SK-N-SH treated with all-trans-retinoic acid at 6 μM for 48 hours (cell line): ENCODE results near the gene SOX8.

Source experiments
- ATAC-seq: fragments of 200-7000 bp; cut with Tn5 transposase; 3 replicates; pipeline ENCODE4 v1.9.1; 2020; ENCODE audit warnings: mild to moderate bottlenecking, moderate library complexity
- BACH2 ChIP-seq: fragments of 250-450 bp; sonication (Bioruptor Pico); IDR thresholded peaks from 2 replicates; pipeline ENCODE4 v1.9.0; 2021; ENCODE audit warnings: mild to moderate bottlenecking, borderline replicate concordance
- CSDC2 ChIP-seq: fragments of 250-450 bp; sonication (Bioruptor Pico); IDR thresholded peaks from 2 replicates; pipeline ENCODE4 v1.5.0; 2020; ENCODE audit warnings: mild to moderate bottlenecking, moderate library complexity
- GLIS3 ChIP-seq: fragments of 250-450 bp; sonication (Bioruptor Pico); IDR thresholded peaks from 2 replicates; pipeline ENCODE4 v1.5.0; 2020; ENCODE audit warnings: mild to moderate bottlenecking, moderate library complexity
- ISL1 ChIP-seq: fragments of 250-450 bp; sonication (Bioruptor Pico); IDR thresholded peaks from 2 replicates; pipeline ENCODE4 v2.1.2; 2022; ENCODE audit warnings: mild to moderate bottlenecking, moderate library complexity
- OSR1 ChIP-seq: fragments of 250-450 bp; sonication (Bioruptor Pico); IDR thresholded peaks from 2 replicates; pipeline ENCODE4 v1.8.0; 2022; ENCODE audit warnings: moderate library complexity, mild to moderate bottlenecking, inconsistent platforms
- PPARA ChIP-seq: fragments of 250-450 bp; sonication (Bioruptor Pico); IDR thresholded peaks from 2 replicates; pipeline ENCODE4 v1.5.0; 2020; ENCODE audit warnings: mild to moderate bottlenecking, borderline replicate concordance
- RARB ChIP-seq: fragments of 250-450 bp; sonication (Bioruptor Pico); IDR thresholded peaks from 2 replicates; pipeline ENCODE4 v1.8.0; 2021; ENCODE audit warnings: mild to moderate bottlenecking, moderate library complexity
- SNAI2 ChIP-seq: fragments of 250-450 bp; sonication (Bioruptor Pico); IDR thresholded peaks from 2 replicates; pipeline ENCODE4 v1.5.0; 2020; ENCODE audit warnings: mild to moderate bottlenecking, moderate library complexity
- TCF4 ChIP-seq: fragments of 250-450 bp; sonication (Bioruptor Pico); IDR thresholded peaks from 2 replicates; pipeline ENCODE4 v1.8.0; 2021; ENCODE audit warnings: mild to moderate bottlenecking, moderate library complexity, borderline replicate concordance
- TOX ChIP-seq: fragments of 250-450 bp; sonication (Bioruptor Pico); IDR thresholded peaks from 2 replicates; pipeline ENCODE4 v1.8.0; 2021; ENCODE audit warnings: mild to moderate bottlenecking, moderate library complexity, borderline replicate concordance
- ZFP30 ChIP-seq: fragments of 450-650 bp; formaldehyde crosslinking; IDR thresholded peaks from 2 replicates; pipeline ENCODE4 v1.5.0; 2022; ENCODE audit warnings: mild to moderate bottlenecking, moderate library complexity
- ZNF565 ChIP-seq: fragments of 450-650 bp; formaldehyde crosslinking; conservative IDR thresholded peaks from 2 replicates; pipeline ENCODE4 v1.5.0; 2020; ENCODE audit warnings: low read depth, mild to moderate bottlenecking, moderate library complexity
- ZNF70 ChIP-seq: fragments of 450-650 bp; formaldehyde crosslinking; IDR thresholded peaks from 2 replicates; pipeline ENCODE4 v1.5.0; 2020; ENCODE audit warnings: mild to moderate bottlenecking, moderate library complexity
- ZNF8 ChIP-seq: fragments of 450-650 bp; formaldehyde crosslinking; IDR thresholded peaks from 2 replicates; pipeline ENCODE4 v1.5.0; 2020; ENCODE audit warnings: mild to moderate bottlenecking, moderate library complexity
- TF ChIP-seq, protein P1 (sequence below): fragments of 250-450 bp; sonication (Bioruptor Pico); IDR thresholded peaks from 2 replicates; pipeline ENCODE4 v1.5.0; 2020; ENCODE audit warnings: mild to moderate bottlenecking, moderate library complexity
- TF ChIP-seq, protein P2 (sequence below): fragments of 250-450 bp; sonication (Bioruptor Pico); IDR thresholded peaks from 2 replicates; pipeline ENCODE4 v1.5.1; 2020; ENCODE audit warnings: low read depth, mild to moderate bottlenecking, moderate library complexity
- TF ChIP-seq, protein P3 (sequence below): fragments of 250-450 bp; sonication (Bioruptor Pico); IDR thresholded peaks from 2 replicates; pipeline ENCODE4 v1.8.0; 2020; ENCODE audit warnings: mild to moderate bottlenecking, moderate library complexity, borderline replicate concordance
- TF ChIP-seq, protein P4 (sequence below): fragments of 250-450 bp; sonication (Bioruptor Pico); IDR thresholded peaks from 2 replicates; pipeline ENCODE4 v1.8.0; 2021; ENCODE audit warnings: low read depth, mild to moderate bottlenecking, moderate library complexity, borderline replicate concordance
- TF ChIP-seq, protein P5 (sequence below): fragments of 250-450 bp; sonication (Bioruptor Pico); IDR thresholded peaks from 2 replicates; pipeline ENCODE4 v1.5.1; 2021; ENCODE audit warnings: mild to moderate bottlenecking, moderate library complexity

Gene SOX8

DNA sequence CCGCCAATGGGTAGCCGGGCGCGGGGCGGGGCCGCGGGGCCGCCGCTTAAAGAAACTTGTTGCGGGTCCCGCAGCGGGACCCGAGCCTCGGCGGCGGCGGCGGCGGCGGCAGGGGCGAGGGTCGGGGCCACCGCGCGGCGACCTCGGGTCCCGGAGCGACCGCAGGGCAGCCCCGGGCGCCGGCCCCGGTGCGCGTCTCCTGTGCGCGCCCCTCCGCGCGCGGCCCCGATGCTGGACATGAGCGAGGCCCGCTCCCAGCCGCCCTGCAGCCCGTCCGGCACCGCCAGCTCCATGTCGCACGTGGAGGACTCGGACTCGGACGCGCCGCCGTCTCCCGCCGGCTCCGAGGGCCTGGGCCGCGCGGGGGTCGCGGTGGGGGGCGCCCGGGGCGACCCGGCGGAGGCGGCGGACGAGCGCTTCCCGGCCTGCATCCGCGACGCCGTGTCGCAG lies at the start of gene SOX8:
TSS of gene SOX8 (plus strand) at position 76 of the 450 bp plus-strand sequence. CDS start at position 229, 153 bp downstream.
- no peak for ATAC-seq
- TF ChIP-seq PPARA (CRISPR knock-in tag) (no peak), ISL1 (no peak)
- TF ChIP-seq, all 23 proteins: peak for 0

DNA sequence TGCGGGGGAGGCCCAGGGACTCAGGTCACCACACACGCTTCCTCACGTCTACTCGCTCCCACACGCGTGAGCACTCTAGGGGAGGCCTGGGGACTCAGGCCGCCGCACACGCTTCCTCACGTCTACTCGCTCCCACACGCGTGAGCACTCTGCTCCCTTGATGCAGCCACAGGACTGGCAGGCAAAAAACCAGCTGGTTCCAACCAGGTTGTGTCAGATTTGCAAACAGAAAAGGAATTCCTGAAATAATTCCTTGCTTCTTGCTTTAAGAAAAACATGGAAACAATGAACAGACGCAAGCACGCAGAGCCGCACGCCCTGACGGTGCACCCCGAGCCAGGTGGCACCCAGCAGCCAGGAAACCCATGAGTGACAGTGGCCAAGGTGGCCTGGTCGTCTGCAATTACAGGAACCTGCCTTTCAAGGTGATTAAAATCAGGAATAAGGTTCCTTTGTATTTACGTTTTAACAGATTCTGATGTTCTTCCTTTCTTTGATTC lies 48.7 kb upstream of the SOX8 start:
- TF ChIP-seq, protein P1, sequence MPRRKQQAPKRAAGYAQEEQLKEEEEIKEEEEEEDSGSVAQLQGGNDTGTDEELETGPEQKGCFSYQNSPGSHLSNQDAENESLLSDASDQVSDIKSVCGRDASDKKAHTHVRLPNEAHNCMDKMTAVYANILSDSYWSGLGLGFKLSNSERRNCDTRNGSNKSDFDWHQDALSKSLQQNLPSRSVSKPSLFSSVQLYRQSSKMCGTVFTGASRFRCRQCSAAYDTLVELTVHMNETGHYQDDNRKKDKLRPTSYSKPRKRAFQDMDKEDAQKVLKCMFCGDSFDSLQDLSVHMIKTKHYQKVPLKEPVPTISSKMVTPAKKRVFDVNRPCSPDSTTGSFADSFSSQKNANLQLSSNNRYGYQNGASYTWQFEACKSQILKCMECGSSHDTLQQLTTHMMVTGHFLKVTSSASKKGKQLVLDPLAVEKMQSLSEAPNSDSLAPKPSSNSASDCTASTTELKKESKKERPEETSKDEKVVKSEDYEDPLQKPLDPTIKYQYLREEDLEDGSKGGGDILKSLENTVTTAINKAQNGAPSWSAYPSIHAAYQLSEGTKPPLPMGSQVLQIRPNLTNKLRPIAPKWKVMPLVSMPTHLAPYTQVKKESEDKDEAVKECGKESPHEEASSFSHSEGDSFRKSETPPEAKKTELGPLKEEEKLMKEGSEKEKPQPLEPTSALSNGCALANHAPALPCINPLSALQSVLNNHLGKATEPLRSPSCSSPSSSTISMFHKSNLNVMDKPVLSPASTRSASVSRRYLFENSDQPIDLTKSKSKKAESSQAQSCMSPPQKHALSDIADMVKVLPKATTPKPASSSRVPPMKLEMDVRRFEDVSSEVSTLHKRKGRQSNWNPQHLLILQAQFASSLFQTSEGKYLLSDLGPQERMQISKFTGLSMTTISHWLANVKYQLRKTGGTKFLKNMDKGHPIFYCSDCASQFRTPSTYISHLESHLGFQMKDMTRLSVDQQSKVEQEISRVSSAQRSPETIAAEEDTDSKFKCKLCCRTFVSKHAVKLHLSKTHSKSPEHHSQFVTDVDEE (CRISPR knock-in tag), result no peak
- no peak for TF ChIP-seq PPARA (CRISPR knock-in tag)
- TF ChIP-seq RARB, result no peak
- TF ChIP-seq, protein P2, sequence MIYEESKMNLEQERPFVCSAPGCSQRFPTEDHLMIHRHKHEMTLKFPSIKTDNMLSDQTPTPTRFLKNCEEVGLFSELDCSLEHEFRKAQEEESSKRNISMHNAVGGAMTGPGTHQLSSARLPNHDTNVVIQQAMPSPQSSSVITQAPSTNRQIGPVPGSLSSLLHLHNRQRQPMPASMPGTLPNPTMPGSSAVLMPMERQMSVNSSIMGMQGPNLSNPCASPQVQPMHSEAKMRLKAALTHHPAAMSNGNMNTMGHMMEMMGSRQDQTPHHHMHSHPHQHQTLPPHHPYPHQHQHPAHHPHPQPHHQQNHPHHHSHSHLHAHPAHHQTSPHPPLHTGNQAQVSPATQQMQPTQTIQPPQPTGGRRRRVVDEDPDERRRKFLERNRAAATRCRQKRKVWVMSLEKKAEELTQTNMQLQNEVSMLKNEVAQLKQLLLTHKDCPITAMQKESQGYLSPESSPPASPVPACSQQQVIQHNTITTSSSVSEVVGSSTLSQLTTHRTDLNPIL, result no peak
- no peak for TF ChIP-seq ZFP30 (CRISPR knock-in tag)
- TF ChIP-seq ZNF565 (CRISPR knock-in tag), result no peak
- no peak for TF ChIP-seq ZNF70 (CRISPR knock-in tag)
- TF ChIP-seq BACH2 (CRISPR knock-in tag), result no peak
- TF ChIP-seq, protein P3, sequence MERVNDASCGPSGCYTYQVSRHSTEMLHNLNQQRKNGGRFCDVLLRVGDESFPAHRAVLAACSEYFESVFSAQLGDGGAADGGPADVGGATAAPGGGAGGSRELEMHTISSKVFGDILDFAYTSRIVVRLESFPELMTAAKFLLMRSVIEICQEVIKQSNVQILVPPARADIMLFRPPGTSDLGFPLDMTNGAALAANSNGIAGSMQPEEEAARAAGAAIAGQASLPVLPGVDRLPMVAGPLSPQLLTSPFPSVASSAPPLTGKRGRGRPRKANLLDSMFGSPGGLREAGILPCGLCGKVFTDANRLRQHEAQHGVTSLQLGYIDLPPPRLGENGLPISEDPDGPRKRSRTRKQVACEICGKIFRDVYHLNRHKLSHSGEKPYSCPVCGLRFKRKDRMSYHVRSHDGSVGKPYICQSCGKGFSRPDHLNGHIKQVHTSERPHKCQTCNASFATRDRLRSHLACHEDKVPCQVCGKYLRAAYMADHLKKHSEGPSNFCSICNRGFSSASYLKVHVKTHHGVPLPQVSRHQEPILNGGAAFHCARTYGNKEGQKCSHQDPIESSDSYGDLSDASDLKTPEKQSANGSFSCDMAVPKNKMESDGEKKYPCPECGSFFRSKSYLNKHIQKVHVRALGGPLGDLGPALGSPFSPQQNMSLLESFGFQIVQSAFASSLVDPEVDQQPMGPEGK (CRISPR knock-in tag), result no peak
- TF ChIP-seq ZNF8 (CRISPR knock-in tag), result no peak
- no peak for TF ChIP-seq TCF4 (CRISPR knock-in tag)
- no peak for ATAC-seq

DNA sequence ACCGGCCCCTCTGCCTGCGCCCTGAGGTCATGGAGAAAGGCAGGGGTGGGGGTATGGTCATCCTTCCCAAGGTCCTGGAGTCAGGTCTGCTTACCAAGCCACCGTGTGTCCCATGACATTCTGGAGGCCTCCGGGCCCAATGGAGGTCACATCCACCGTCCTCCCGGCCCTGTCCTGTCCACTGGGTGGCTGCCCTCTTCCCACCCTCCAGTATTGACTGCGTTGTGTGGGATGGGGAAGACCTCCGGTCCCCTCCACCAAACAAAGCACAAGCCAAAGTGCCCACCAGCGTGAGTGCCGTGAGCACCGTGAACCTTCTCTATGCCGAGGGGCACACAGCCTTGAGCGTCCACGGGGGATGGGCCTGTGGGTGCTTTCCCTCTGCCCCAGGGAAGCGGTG lies 48.0 kb upstream of the SOX8 start:
- ATAC-seq, result no peak
- TF ChIP-seq SNAI2 (CRISPR knock-in tag), result no peak
- no peak for TF ChIP-seq GLIS3 (CRISPR knock-in tag)
- TF ChIP-seq RARB, result no peak
- TF ChIP-seq, protein P2, result no peak
- TF ChIP-seq OSR1, result no peak
- TF ChIP-seq TCF4 (CRISPR knock-in tag), result no peak
- TF ChIP-seq ZNF565 (CRISPR knock-in tag), result no peak
- TF ChIP-seq, all 23 proteins: peak for 0

DNA sequence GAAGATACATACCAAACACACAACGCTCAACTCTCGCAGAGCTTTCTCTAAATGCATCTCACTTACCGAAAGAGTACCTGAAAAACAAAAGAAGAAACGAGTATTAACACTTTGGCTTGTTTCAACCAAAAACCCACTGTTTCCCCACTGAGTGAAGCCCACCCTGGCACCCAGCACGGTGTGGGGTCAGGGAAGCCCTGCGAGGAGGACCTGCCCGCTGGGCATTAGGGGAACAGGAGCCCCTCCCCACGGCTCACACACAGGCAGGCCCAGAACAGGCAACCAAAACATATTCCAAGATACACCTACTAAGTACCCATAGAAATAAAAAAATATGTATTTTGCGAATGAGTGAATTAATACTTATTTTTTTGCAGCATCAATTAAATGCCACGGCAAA lies 47.4 kb upstream of the SOX8 start:
- ATAC-seq, result no peak
- TF ChIP-seq RARB (no peak), ZNF565 (CRISPR knock-in tag) (no peak), TOX (CRISPR knock-in tag) (no peak), SNAI2 (CRISPR knock-in tag) (no peak), TCF4 (CRISPR knock-in tag) (no peak), ZFP30 (CRISPR knock-in tag) (no peak), ZNF70 (CRISPR knock-in tag) (no peak), PPARA (CRISPR knock-in tag) (no peak), BACH2 (CRISPR knock-in tag) (no peak), GLIS3 (CRISPR knock-in tag) (no peak), ISL1 (no peak), CSDC2 (no peak)
- TF ChIP-seq, protein P4, sequence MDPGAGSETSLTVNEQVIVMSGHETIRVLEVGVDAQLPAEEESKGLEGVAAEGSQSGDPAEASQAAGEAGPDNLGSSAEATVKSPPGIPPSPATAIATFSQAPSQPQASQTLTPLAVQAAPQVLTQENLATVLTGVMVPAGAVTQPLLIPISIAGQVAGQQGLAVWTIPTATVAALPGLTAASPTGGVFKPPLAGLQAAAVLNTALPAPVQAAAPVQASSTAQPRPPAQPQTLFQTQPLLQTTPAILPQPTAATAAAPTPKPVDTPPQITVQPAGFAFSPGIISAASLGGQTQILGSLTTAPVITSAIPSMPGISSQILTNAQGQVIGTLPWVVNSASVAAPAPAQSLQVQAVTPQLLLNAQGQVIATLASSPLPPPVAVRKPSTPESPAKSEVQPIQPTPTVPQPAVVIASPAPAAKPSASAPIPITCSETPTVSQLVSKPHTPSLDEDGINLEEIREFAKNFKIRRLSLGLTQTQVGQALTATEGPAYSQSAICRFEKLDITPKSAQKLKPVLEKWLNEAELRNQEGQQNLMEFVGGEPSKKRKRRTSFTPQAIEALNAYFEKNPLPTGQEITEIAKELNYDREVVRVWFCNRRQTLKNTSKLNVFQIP (CRISPR knock-in tag), result no peak
- TF ChIP-seq, protein P5, sequence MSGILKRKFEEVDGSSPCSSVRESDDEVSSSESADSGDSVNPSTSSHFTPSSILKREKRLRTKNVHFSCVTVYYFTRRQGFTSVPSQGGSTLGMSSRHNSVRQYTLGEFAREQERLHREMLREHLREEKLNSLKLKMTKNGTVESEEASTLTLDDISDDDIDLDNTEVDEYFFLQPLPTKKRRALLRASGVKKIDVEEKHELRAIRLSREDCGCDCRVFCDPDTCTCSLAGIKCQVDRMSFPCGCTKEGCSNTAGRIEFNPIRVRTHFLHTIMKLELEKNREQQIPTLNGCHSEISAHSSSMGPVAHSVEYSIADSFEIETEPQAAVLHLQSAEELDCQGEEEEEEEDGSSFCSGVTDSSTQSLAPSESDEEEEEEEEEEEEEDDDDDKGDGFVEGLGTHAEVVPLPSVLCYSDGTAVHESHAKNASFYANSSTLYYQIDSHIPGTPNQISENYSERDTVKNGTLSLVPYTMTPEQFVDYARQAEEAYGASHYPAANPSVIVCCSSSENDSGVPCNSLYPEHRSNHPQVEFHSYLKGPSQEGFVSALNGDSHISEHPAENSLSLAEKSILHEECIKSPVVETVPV (CRISPR knock-in tag), result no peak
- TF ChIP-seq, protein P1 (CRISPR knock-in tag), result no peak
- TF ChIP-seq, protein P2, result no peak
